Activated naive CD4-positive, alpha-beta T cell treated with anti-CD3 and anti-CD28 coated beads, Interleukin-2, amount 10 ng/mL, durations not matched to agents 7 days and 5 days (primary cell): Measurements from ENCODE around the gene SLC29A1.

Experiments used
- CTCF ChIA-PET: fragments of 350-600 bp; sonication (Branson Sonifier 250); formaldehyde crosslinking; loops from one replicate; lab custom pipeline; 2021; ENCODE audit warnings: antibody characterized with exemption; lab: Charles Lee
- DNase-seq: peaks from one replicate; pipeline ENCODE4 v3.0.0-alpha.2; 2020
- H3K27ac Mint-ChIP-seq: one replicate; pipeline ENCODE4 v1.8.0; 2021; ENCODE audit warnings: mild to moderate bottlenecking, moderate library complexity, mixed read lengths
- H3K27me3 Mint-ChIP-seq: one replicate; pipeline ENCODE4 v1.8.0; 2021; ENCODE audit warnings: mild to moderate bottlenecking, mixed read lengths
- H3K36me3 Mint-ChIP-seq: one replicate; pipeline ENCODE4 v1.8.0; 2021; ENCODE audit warnings: mixed read lengths
- H3K4me1 Mint-ChIP-seq: one replicate; pipeline ENCODE4 v1.8.0; 2021; ENCODE audit warnings: mixed read lengths
- H3K4me3 Mint-ChIP-seq: one replicate; pipeline ENCODE4 v1.8.0; 2021; ENCODE audit warnings: mild to moderate bottlenecking, moderate library complexity, mixed read lengths
- H3K9me3 Mint-ChIP-seq: one replicate; pipeline ENCODE4 v1.8.0; 2021; ENCODE audit warnings: mixed read lengths

SLC29A1 gene

DNA sequence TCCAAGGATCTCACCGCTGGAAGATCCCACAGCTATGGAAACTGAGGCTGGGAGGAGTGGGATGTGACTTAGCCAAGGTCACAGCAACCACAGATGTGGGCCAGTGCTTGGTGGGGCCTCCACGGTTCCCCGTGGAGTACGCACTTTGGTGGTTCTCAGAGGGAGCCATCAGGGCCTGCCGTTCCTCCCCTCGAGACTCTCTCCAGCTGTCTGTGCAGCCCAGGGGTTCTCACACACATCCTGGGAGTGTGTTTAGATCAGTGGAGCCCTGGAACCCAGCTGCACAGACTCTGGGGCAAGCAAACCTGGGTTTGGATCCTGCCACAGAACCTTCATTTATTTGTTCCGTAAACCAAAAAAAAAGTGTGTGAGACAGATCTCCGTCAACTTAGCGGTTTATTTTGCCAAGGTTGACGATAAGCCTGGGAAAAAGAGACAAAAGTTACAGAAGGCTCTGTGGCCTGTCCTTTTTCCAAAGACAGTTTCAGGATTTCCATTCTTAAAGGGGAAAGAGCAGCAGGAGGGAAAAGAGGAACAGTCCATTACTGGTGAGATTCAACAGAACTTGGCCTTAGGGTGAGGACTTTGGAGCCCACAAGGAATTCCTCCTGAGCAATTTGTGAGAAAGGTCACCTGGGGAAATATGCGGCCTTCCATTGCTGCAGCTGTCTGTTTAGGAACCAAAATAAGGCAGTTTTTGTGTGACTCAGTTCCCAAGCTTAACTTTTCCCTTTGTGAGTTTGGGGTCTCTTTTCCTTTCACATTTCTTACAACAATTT lies 20.2 kb upstream of the SLC29A1 start:
- Mint-ChIP-seq H3K27ac (no peak overlapping the region), H3K27me3 (peaks cover 55% of the 10 kb centered on the region), H3K4me1 (no peaks in the 10 kb centered on the region), H3K36me3 (no peaks in the 10 kb centered on the region), H3K9me3 (no peaks in the 10 kb centered on the region), H3K4me3 (no peak overlapping the region)
- CTCF ChIA-PET: interaction anchor here (1.0 kb wide), 1 partner anchor 18 kb away, joined by 4 read pairs; no protein-coding TSS in a partner anchor
- no peak for DNase-seq

GRCh38 chr6:44203955-44204354 lies 19.4 kb upstream of the SLC29A1 start:
- no peaks in the 10 kb centered on the region for H3K4me1 Mint-ChIP-seq
- no peaks in the 10 kb centered on the region for H3K36me3 Mint-ChIP-seq
- CTCF ChIA-PET: no interaction called here
- H3K9me3 Mint-ChIP-seq: no peaks in the 10 kb centered on the region
- peaks cover 57% of the 10 kb centered on the region for H3K27me3 Mint-ChIP-seq
- no peak overlapping the region for H3K27ac Mint-ChIP-seq
- no peak overlapping the region for H3K4me3 Mint-ChIP-seq
- no peak for DNase-seq

- DNase-seq: no peak
- no peaks in the 10 kb centered on the region for H3K36me3 Mint-ChIP-seq
- CTCF ChIA-PET: no interaction called here
- no peak overlapping the region for H3K27ac Mint-ChIP-seq
- no peak overlapping the region for H3K4me3 Mint-ChIP-seq
- H3K4me1 Mint-ChIP-seq: no peaks in the 10 kb centered on the region
- no peaks in the 10 kb centered on the region for H3K9me3 Mint-ChIP-seq
- peaks cover 41% of the 10 kb centered on the region for H3K27me3 Mint-ChIP-seq
Measured at GRCh38 chr6:44207966-44208365, 15.4 kb upstream of the SLC29A1 start.

DNA sequence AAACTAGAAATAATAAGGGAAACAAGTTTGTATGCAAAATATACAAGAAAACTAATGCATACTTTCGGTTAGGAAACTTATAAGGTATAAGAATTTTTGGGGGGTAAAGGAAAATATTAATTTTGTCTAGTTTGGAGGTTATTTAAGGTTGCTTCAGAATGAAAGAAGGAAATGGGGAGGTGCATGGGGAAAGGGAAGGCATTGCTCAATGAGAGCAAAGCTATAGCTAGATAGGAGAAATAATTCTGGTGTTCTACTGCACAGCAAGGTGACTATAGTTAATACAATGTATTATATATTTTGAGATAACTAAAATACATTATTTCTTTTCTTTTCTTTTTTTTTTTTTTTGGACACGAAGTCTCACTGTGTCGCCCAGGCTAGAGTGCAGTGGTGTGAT lies 12.1 kb upstream of the SLC29A1 start:
- H3K27ac Mint-ChIP-seq: peak overlapping the region; percentile 49
- no peaks in the 10 kb centered on the region for H3K36me3 Mint-ChIP-seq
- DNase-seq: no peak
- H3K9me3 Mint-ChIP-seq: no peaks in the 10 kb centered on the region
- H3K4me1 Mint-ChIP-seq: no peaks in the 10 kb centered on the region
- CTCF ChIA-PET: no interaction called here
- H3K27me3 Mint-ChIP-seq: peaks cover 41% of the 10 kb centered on the region
- no peak overlapping the region for H3K4me3 Mint-ChIP-seq

DNA sequence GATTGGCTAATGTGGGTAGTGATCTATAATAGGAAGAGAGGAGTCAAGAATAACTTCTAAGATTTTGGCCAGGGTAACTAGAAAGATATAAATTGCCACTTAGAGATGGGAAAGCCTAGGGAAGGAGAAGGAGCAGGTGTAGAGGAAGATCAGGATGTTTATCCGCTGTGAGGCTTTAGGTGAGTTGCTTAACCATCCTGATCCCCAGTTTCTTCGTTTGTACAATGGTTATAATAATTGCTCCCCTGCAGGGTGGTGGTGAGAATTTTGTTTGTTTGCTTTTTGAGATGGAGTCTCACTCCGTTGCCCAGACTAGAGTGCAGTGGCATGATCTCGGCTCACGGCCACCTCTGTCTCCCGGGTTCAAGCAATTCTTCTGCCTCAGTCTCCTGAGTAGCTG lies 9.1 kb upstream of the SLC29A1 start:
- DNase-seq: no peak
- no peaks in the 10 kb centered on the region for H3K9me3 Mint-ChIP-seq
- H3K27me3 Mint-ChIP-seq: peaks cover 52% of the 10 kb centered on the region
- H3K27ac Mint-ChIP-seq: no peak overlapping the region
- CTCF ChIA-PET: interaction anchor here (1.1 kb wide), 1 partner anchor 11 kb away, joined by 3 read pairs; no protein-coding TSS in a partner anchor
- H3K4me3 Mint-ChIP-seq: no peak overlapping the region
- H3K36me3 Mint-ChIP-seq: no peaks in the 10 kb centered on the region
- H3K4me1 Mint-ChIP-seq: peaks cover 10% of the 10 kb centered on the region

GRCh38 chr6:44216677-44217331 lies 6.6 kb upstream of the SLC29A1 start, which contains the start of gene MYMX:
TSS of gene MYMX (plus strand) at chr6:44216926. CDS start at chr6:44217472, 546 bp downstream.
- Mint-ChIP-seq H3K36me3 (no peaks in the 10 kb centered on the region), H3K4me3 (no peak within 1 kb of the TSS), H3K27ac (no peak within 1 kb of the TSS), H3K9me3 (no peaks in the 10 kb centered on the region), H3K4me1 (peaks cover 25% of the 10 kb centered on the region), H3K27me3 (peaks cover 56% of the 10 kb centered on the region)
- no peak for DNase-seq
- CTCF ChIA-PET: interaction anchor here (0.8 kb wide), 1 partner anchor 48 kb away, joined by 3 read pairs; no protein-coding TSS in a partner anchor

DNA sequence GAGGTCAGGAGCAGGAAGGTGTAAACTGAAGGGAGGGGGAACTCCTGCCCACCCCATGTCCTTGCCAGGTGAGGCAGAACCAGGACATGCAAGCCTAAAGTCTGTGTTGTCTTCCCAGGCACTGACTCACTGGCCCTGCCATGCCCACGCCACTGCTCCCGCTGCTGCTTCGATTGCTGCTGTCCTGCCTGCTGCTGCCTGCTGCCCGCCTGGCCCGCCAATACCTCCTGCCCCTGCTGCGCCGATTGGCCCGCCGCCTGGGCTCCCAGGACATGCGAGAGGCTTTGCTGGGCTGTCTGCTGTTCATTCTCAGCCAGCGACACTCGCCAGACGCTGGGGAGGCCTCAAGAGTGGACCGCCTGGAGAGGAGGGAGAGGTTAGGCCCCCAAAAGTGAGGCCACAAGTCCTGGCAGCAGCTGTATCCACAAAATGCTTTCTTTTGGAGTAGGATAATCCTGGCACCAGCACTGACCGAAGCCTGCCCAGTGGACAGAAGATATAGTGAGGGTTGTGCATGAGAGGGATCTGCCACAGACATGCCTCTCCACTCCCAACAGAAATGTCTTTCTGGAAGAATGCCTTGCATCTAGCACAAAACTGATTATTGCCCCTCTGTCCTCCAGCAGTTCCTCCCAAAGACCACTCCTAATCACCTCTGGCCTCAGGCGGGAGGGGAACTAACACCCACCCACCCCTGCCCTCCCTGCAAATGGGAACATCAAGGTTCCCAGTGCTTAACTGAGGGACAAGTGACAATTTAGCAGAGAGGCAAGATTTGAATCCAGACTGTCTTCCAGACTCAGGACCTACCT lies 5.9 kb upstream of the SLC29A1 start:
- no peak overlapping the region for H3K27ac Mint-ChIP-seq
- DNase-seq: no peak
- H3K36me3 Mint-ChIP-seq: no peaks in the 10 kb centered on the region
- no peak overlapping the region for H3K4me3 Mint-ChIP-seq
- CTCF ChIA-PET: interaction anchor here (0.8 kb wide), 1 partner anchor 47 kb away, joined by 3 read pairs; no protein-coding TSS in a partner anchor
- H3K27me3 Mint-ChIP-seq: peaks cover 58% of the 10 kb centered on the region
- no peaks in the 10 kb centered on the region for H3K9me3 Mint-ChIP-seq
- H3K4me1 Mint-ChIP-seq: peaks cover 27% of the 10 kb centered on the region

- no peak overlapping the region for H3K27ac Mint-ChIP-seq
- peaks cover 64% of the 10 kb centered on the region for H3K27me3 Mint-ChIP-seq
- peaks cover 37% of the 10 kb centered on the region for H3K4me1 Mint-ChIP-seq
- no peaks in the 10 kb centered on the region for H3K36me3 Mint-ChIP-seq
- no peaks in the 10 kb centered on the region for H3K9me3 Mint-ChIP-seq
- CTCF ChIA-PET: interaction anchor here (0.7 to 1.0 kb wide), 2 partner anchors 42 to 46 kb away, joined by 3 to 4 read pairs; no protein-coding TSS in a partner anchor
- no peak overlapping the region for H3K4me3 Mint-ChIP-seq
- peak; percentile 50 for DNase-seq
Measured at GRCh38 chr6:44219053-44219814, 4.2 kb upstream of the SLC29A1 start.

GRCh38 chr6:44219815-44220784 lies 3.3 kb upstream of the SLC29A1 start:
- no peaks in the 10 kb centered on the region for H3K36me3 Mint-ChIP-seq
- H3K27ac Mint-ChIP-seq: no peak overlapping the region
- CTCF ChIA-PET: interaction anchor here (0.7 to 1.9 kb wide), 4 partner anchors 15 to 330 kb away, joined by 3 to 8 read pairs (median 4); no protein-coding TSS in a partner anchor
- peaks cover 46% of the 10 kb centered on the region for H3K4me1 Mint-ChIP-seq
- H3K9me3 Mint-ChIP-seq: no peaks in the 10 kb centered on the region
- DNase-seq: no peak
- no peak overlapping the region for H3K4me3 Mint-ChIP-seq
- H3K27me3 Mint-ChIP-seq: peaks cover 60% of the 10 kb centered on the region

DNA sequence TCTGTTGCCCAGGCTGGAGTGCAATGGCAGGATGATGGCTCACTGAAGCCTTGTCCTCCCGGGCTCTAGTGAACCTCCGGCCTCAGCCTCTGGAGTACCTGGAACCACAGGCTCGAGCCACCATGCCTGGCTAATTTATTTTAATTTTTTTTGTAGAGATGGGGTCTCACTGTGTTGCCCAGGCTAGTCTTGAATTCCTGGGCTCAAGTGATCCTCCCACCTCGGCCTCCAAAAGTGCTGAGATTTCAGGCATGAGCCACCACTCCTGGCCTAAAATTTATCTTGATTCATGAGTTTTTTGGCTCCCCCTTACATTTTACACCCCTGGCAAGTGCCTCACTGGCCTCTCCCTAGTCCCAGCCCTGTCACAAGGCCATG lies 2.5 kb upstream of the SLC29A1 start:
- Mint-ChIP-seq H3K27me3 (peaks cover 58% of the 10 kb centered on the region), H3K9me3 (no peaks in the 10 kb centered on the region), H3K27ac (no peak overlapping the region), H3K4me1 (peaks cover 46% of the 10 kb centered on the region), H3K36me3 (no peaks in the 10 kb centered on the region), H3K4me3 (no peak overlapping the region)
- no peak for DNase-seq
- CTCF ChIA-PET: interaction anchor here (0.6 to 5.4 kb wide), 7 partner anchors 11 to 48 kb away, joined by 3 to 30 read pairs (median 4); partner anchors contain the start of gene SLC35B2

GRCh38 chr6:44221291-44221960 lies 2.0 kb upstream of the SLC29A1 start:
- Mint-ChIP-seq H3K4me3 (peak overlapping the region; percentile 23), H3K9me3 (no peaks in the 10 kb centered on the region), H3K36me3 (no peaks in the 10 kb centered on the region), H3K27ac (no peak overlapping the region), H3K27me3 (peaks cover 53% of the 10 kb centered on the region), H3K4me1 (peaks cover 46% of the 10 kb centered on the region)
- DNase-seq: peak; percentile 86
- CTCF ChIA-PET: interaction anchor here (0.6 to 5.4 kb wide), 11 partner anchors 9 to 105 kb away, joined by 3 to 30 read pairs (median 4); partner anchors contain the start of gene SLC35B2

- Mint-ChIP-seq H3K27me3 (peaks cover 48% of the 10 kb centered on the region), H3K4me1 (peaks cover 46% of the 10 kb centered on the region), H3K36me3 (no peaks in the 10 kb centered on the region), H3K4me3 (peak overlapping the region; percentile 23), H3K9me3 (no peaks in the 10 kb centered on the region), H3K27ac (no peak overlapping the region)
- DNase-seq: no peak
- CTCF ChIA-PET: interaction anchor here (0.7 to 5.4 kb wide), 10 partner anchors 10 to 105 kb away, joined by 3 to 30 read pairs (median 5); partner anchors contain the start of gene SLC35B2
Measured at GRCh38 chr6:44221961-44222335, 1.4 kb upstream of the SLC29A1 start.
